Endothelial cell of umbilical vein (primary cell): ENCODE data around the gene NRF1. TPM values are rescaled to one million over a fixed set of nuclear protein-coding genes. Genes with fewer than 3 reads are reported as not detected.

Source experiments
- BruUV-seq: library from RNA; stranded (reverse); fragments of 400-500 nt; replicated peaks from 2 replicates; lab custom pipeline; 2021; lab: Mats Ljungman, UMichigan
- CTCF ChIA-PET: fragments of 300-600, 350-600 bp; sonication (Branson Sonifier 250); formaldehyde crosslinking; loops from one replicate; lab custom pipeline; 2021; ENCODE audit warnings: antibody characterized with exemption, inconsistent platforms; lab: Charles Lee
- POLR2A ChIA-PET: fragments of 300-600, 350-600 bp; sonication (Branson Sonifier 250); formaldehyde crosslinking; loops from one replicate; lab custom pipeline; 2021; ENCODE audit warnings: antibody characterized with exemption, inconsistent platforms; lab: Charles Lee
- DNase-seq: peaks from one replicate; pipeline ENCODE4 v3.0.0-alpha.2; 2011; ENCODE audit warnings: low read depth, low spot score
- FAIRE-seq: peaks from 2 replicates; lab custom pipeline; 2011; peaks lifted over from hg19 to GRCh38; lab: Jason Lieb, UNC
- H2AFZ ChIP-seq: 2 replicates; pipeline ENCODE4 v1.6.0; 2012; ENCODE audit warnings: low read depth, low read length, control low read depth, inconsistent platforms
- H3K27ac ChIP-seq: 2 replicates; pipeline ENCODE4 v1.5.1; 2011; ENCODE audit warnings: low read depth, mild to moderate bottlenecking, control low read depth, low read length, moderate library complexity; ENCODE audit not compliant: insufficient read depth
- H3K27me3 ChIP-seq, 2 experiments: 2 replicates each; pipeline versions ENCODE4 v1.6.0 to v1.6.1; 2011; ENCODE audit warnings: low read length in 2 of 2, mixed read lengths in 1 of 2; ENCODE audit not compliant: control insufficient read depth in 2 of 2, insufficient read depth in 2 of 2
- H3K36me3 ChIP-seq, 2 experiments: 2 replicates in 1 of 2; 3 replicates in 1 of 2; pipeline ENCODE4 v1.5.1; 2011; ENCODE audit warnings: low read length in 2 of 2, mild to moderate bottlenecking in 1 of 2, moderate library complexity in 1 of 2; ENCODE audit not compliant: control insufficient read depth in 2 of 2, insufficient read depth in 2 of 2; ENCODE audit errors: extremely low read depth in 1 of 2
- H3K4me1 ChIP-seq: 3 replicates; pipeline ENCODE4 v1.5.1; 2011; ENCODE audit warnings: mild to moderate bottlenecking, low read length; ENCODE audit not compliant: control insufficient read depth, insufficient read depth; ENCODE audit errors: extremely low read depth
- H3K4me2 ChIP-seq: 2 replicates; pipeline ENCODE4 v1.6.1; 2011; ENCODE audit warnings: low read length, control low read depth, mixed read lengths; ENCODE audit not compliant: insufficient read depth
- H3K4me3 ChIP-seq, 3 experiments: fragments of 200-600 bp in 1 of 3; sonication (generic), shearing (Covaris generic) in 1 of 3; replicated peaks in 1 of 3; 2 replicates each; pipeline ENCODE4 v1.5.1; 2011 to 2016; ENCODE audit warnings: control low read depth in 3 of 3, low read length in 3 of 3, mild to moderate bottlenecking in 2 of 3, inconsistent platforms in 1 of 3, low read depth in 1 of 3, moderate library complexity in 1 of 3; ENCODE audit not compliant: insufficient read depth in 1 of 3
- H3K79me2 ChIP-seq: 2 replicates; pipeline ENCODE4 v1.6.0; 2012; ENCODE audit warnings: low read length, inconsistent platforms; ENCODE audit not compliant: control insufficient read depth, insufficient read depth
- H3K9ac ChIP-seq: replicated peaks from 2 replicates; pipeline ENCODE3; 2011; ENCODE audit warnings: low read length, control low read depth; ENCODE audit not compliant: insufficient read depth; ENCODE audit errors: extremely low read depth
- H3K9me1 ChIP-seq: replicated peaks from 3 replicates; pipeline ENCODE4 v1.6.0; 2011; ENCODE audit warnings: mild to moderate bottlenecking, low read length; ENCODE audit not compliant: control insufficient read depth, insufficient read depth; ENCODE audit errors: extremely low read depth
- H3K9me3 ChIP-seq: replicated peaks from 2 replicates; pipeline ENCODE4 v1.5.1; 2012; ENCODE audit warnings: low read length, inconsistent platforms; ENCODE audit not compliant: control insufficient read depth, insufficient read depth
- H4K20me1 ChIP-seq: replicated peaks from 2 replicates; pipeline ENCODE3; 2011; ENCODE audit warnings: mild to moderate bottlenecking, low read length; ENCODE audit not compliant: control insufficient read depth, insufficient read depth; ENCODE audit errors: extremely low read depth
- CTCF ChIP-seq, 2 donors: IDR thresholded peaks; 1 replicate in 1 of 2; 2 replicates in 1 of 2; pipeline ENCODE4 v1.5.1; 2011; ENCODE audit warnings: low read length in 2 of 2, mild to moderate bottlenecking in 2 of 2, moderate library complexity in 2 of 2, control low read depth in 1 of 2, inconsistent platforms in 1 of 2, low read depth in 1 of 2; ENCODE audit not compliant: insufficient read depth in 1 of 2; ENCODE audit errors: extremely low read depth in 1 of 2
- EZH2 ChIP-seq: IDR thresholded peaks from 2 replicates; pipeline ENCODE4 v1.6.1; 2012; ENCODE audit warnings: borderline replicate concordance, low read depth, mild to moderate bottlenecking, moderate library complexity, low read length, inconsistent platforms; ENCODE audit not compliant: severe bottlenecking
- FOS ChIP-seq: IDR thresholded peaks from 2 replicates; pipeline ENCODE4 v1.6.1; 2011; ENCODE audit warnings: mild to moderate bottlenecking, low read length, moderate library complexity, borderline replicate concordance; ENCODE audit not compliant: insufficient read depth
- GATA2 ChIP-seq: IDR thresholded peaks from 2 replicates; pipeline ENCODE4 v1.7.0; 2011; ENCODE audit warnings: low read depth, mild to moderate bottlenecking, moderate library complexity, mixed read lengths, low read length; ENCODE audit not compliant: insufficient read length, insufficient read depth
- JUN ChIP-seq: IDR thresholded peaks from 2 replicates; pipeline ENCODE4 v1.6.1; 2011; ENCODE audit warnings: borderline replicate concordance, low read depth; ENCODE audit not compliant: insufficient read length, insufficient read depth
- MAX ChIP-seq: IDR thresholded peaks from 2 replicates; pipeline ENCODE4 v1.6.1; 2011; ENCODE audit not compliant: insufficient read depth, insufficient read length
- MYC ChIP-seq: IDR thresholded peaks from one replicate; pipeline ENCODE4 v1.6.1; 2011; ENCODE audit warnings: mild to moderate bottlenecking, low read depth, low read length
- POLR2A ChIP-seq: IDR thresholded peaks from 2 replicates; pipeline ENCODE4 v1.6.1; 2012; ENCODE audit warnings: low read depth, mild to moderate bottlenecking, control low read depth, low read length
- POLR2AphosphoS5 ChIP-seq: IDR thresholded peaks from 2 replicates; pipeline ENCODE4 v1.6.1; 2012; ENCODE audit warnings: low read depth, mild to moderate bottlenecking, control low read depth, low read length, moderate library complexity; ENCODE audit not compliant: insufficient read depth
- dilution Hi-C: fragments of 300-500 bp; cut with MboI; formaldehyde crosslinking; loops from one replicate; pipeline ENCODE4 v1.15.0; 2019; ENCODE audit warnings: low sequenced_read_pairs; ENCODE audit not compliant: extremely low pct_ligation_motif_present
- intact Hi-C: fragments of 100-400 bp; cut with micrococcal nuclease; formaldehyde crosslinking; loops from one replicate; pipeline ENCODE4 v1.10.0; 2022
- polyA plus RNA-seq, 4 experiments: library from polyadenylated mRNA; depleted of rRNA in 3 of 4; stranded (reverse) in 3 of 4; unstranded in 1 of 4; fragments of >200 nt; gene quantifications; 2 replicates each; pipeline versions ENCODE4 v1.2.1 to v1.2.3, GENCODE V29; 2011 to 2012; ENCODE audit warnings: missing spikeins in 1 of 4
- total RNA-seq: library from RNA; stranded (reverse); gene quantifications from 2 replicates; pipeline ENCODE4 v1.2.3, GENCODE V29; 2021

NRF1 gene
- total and polyA plus RNA-seq, 2 donors (not counting 3 experiments of a cell fraction or from before 2014, with no cell fraction given), result 14.6 to 20.3 TPM

- POLR2A ChIA-PET, result no interaction called here
Observed at GRCh38 chr7:129790136-129790535, 178.6 kb downstream of the NRF1 start.

GRCh38 chr7:129792721-129793120 lies 181.2 kb downstream of the NRF1 start:
- Histone ChIP-seq H3K36me3 (no peaks in the 10 kb centered on the region), H3K9ac (no peak overlapping the region), H3K4me1 (no peaks in the 10 kb centered on the region), H3K27ac (no peak overlapping the region), H3K79me2 (no peaks in the 10 kb centered on the region), H4K20me1 (no peaks in the 10 kb centered on the region), H3K9me3 (no peaks in the 10 kb centered on the region), H3K27me3 (peaks cover 7 to 9% of the 10 kb centered on the region in 2 experiments), H2AFZ (no peak overlapping the region), H3K9me1 (no peaks in the 10 kb centered on the region), H3K4me3 (no peak overlapping the region), H3K4me2 (no peak overlapping the region)
- intact Hi-C loops (no loop called here), dilution Hi-C loops (no loop called here)
- CTCF ChIA-PET, result interaction anchor here (1.5 kb wide), 1 partner anchor 32 kb away, joined by 7 read pairs; no protein-coding TSS in a partner anchor
- POLR2A ChIA-PET, result no interaction called here
- FAIRE-seq, result no peak
- TF ChIP-seq CTCF (IDR thresholded peaks at IDR 0.05; ENCODE audit: extremely low read depth in 1 of 2, insufficient read depth in 1 of 2, low read depth in 1 of 2, low read length in 2 of 2) (no peak), MAX (no peak), JUN (no peak), POLR2A (no peak), POLR2AphosphoS5 (no peak), MYC (no peak), EZH2 (no peak), GATA2 (no peak), FOS (no peak)
- no TSS peak for BruUV-seq
- no peak for DNase-seq

More at GRCh38 chr7:129790136-129790535, 178.6 kb downstream of the NRF1 start:
- Histone ChIP-seq H3K27ac (no peak overlapping the region), H3K79me2 (no peaks in the 10 kb centered on the region), H3K4me3 (no peak overlapping the region), H3K9me1 (no peaks in the 10 kb centered on the region), H3K4me2 (no peak overlapping the region), H4K20me1 (no peaks in the 10 kb centered on the region), H3K9me3 (no peaks in the 10 kb centered on the region), H3K9ac (no peak overlapping the region), H2AFZ (no peak overlapping the region), H3K4me1 (no peaks in the 10 kb centered on the region), H3K36me3 (no peaks in the 10 kb centered on the region), H3K27me3 (peaks cover 31 to 33% of the 10 kb centered on the region in 2 experiments)
- DNase-seq (no peak), FAIRE-seq (no peak)
- dilution Hi-C loops (no loop called here), intact Hi-C loops (no loop called here)
- CTCF ChIA-PET, result no interaction called here
- TF ChIP-seq JUN (no peak), EZH2 (no peak), GATA2 (no peak), POLR2A (no peak), POLR2AphosphoS5 (no peak), MYC (no peak)
- BruUV-seq, result no TSS peak
